GM19240 (cell line): ENCODE measurements around the gene KAZN.

Source experiments
- DNase-seq: peaks from one replicate; pipeline ENCODE4 v3.0.0; 2011; ENCODE audit warnings: low spot score; ENCODE audit not compliant: insufficient read length

KAZN gene

DNA sequence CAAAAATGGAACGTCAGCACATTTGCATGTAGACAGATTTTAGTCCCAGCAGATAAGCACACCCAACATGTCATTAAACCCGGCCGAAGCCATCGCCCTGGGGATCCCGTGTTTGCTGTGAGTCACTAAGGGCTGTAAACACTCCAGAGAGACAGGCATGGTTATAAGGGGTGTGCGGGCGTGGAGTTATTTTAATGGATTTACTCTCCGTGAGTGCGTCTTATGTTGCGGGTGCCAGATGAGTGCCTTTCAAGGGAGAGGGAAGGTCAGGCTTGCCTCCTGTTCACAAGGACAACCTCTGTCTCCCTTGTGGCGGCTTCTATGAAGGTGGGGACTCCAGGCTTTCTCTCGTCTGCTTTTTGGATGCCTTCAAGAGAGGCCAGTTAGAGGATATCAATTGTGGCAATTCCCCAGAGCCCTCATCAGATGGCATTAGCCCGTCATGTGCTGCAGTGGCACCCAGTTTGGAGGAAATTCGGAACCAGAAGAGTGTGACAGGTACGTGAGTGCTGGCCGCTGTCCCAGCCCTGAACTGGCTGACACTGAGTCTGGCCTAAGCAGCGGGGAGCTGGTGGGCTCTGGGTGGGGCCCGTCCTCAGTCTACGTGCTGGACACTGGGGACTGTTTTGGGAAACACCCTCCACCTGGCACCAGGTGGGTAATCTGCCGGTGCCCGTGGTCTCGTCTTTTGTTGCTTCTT lies 331.2 kb downstream of the KAZN start:
- no peak for DNase-seq

DNA sequence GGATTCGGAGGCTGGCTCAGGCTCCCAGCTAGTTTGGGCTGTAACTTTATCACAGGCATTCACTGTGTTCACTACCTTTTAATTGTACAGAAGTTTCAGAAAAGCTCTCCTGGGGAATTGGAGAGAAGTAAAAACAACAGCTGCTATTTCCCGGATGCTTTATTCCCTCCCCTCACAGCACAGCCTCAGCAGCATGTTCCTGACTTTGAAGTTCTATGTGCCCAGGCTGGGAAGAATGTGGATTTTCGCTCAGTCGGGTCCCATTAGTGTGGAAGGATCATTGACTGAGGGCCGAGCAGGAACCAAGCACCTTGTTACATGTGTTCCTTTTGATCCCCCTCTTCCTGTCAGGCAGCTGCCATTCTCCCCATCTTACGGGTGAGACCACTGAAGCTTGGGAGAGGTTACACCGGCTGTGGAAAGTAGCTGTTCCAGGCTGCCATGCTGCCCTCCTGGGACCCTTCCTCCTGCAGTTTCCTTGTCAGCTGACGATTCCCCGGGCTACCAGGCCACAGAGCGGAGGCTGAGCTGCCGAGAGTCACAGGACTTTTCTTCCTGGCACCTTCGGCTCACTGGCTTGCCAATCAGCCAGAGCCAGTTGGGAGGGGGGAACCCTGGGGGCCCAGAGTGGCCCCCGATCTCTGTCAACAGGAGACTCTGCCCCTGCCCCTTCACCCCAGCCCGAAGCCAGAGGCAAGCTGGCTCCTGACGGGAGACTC lies 331.9 kb downstream of the KAZN start:
- no peak for DNase-seq

DNA sequence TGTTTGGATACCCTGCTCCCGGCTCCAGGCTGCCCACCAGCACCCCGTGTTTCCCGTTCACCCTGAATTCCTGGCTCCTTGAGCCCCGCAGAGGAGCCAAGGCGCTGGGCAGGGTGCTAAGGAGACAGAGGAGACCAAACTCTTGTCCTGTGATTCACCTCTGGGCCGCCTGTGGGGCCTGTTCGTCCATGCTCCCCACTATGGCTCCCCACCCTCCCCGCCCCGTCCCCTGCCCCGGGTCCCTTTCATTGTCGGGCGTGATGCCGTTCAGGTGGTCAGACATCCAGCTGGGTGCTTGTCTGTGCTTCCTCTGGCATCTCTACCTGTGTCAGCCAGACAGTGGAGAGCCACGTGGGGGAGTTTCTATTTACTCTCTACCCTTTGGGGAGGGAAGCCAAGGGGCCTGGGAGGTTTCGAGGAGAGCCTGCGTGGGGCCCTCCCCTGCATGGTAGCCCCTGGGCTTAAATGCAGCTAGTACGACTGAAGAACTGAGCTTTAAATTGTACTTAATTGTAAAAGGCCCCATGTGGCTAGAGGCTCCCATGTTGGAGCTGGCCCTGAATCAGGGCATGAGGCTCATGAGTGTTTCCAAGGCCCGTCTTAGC lies 333.7 kb downstream of the KAZN start:
- DNase-seq: no peak

DNA sequence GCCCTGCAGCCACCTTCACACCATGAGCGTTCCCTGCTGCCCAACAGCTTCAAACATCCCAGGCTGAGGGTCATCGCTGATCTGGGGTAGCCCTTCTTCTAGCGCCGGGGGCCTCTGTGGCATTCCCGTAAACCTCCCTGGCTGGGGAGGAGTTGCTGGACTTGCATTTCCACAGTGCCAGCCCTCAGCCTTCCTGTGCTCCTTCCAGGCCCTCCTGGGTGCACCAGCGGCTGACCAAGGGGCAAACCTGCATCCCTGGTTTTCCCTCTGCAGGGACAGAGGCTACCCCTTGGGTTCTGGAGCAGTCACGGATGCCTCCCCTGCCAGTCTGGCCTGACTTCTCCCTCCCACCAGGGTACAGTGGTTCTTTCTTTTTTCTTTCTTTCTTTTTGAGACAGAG lies 336.4 kb downstream of the KAZN start:
- DNase-seq: no peak

DNA sequence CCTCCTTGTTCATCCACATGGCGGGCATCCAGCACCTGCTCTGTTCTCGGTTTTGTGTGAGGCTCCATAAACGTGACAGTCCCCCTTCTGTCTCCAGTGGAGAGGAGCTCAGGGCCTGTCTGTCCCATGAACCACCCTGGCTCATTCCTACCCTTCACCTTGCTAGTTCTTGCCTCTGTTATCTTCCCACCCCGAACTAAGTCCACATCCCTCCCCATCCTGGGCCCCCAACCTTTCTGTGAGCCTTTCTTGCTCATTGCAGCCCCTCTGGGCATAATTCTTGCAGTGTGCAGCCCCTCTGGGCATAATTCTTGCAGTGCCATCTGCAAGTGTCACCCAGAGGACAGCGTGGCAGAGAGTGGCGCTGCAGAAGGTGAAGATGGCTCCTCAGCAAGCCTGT lies 338.3 kb downstream of the KAZN start:
- no peak for DNase-seq

DNA sequence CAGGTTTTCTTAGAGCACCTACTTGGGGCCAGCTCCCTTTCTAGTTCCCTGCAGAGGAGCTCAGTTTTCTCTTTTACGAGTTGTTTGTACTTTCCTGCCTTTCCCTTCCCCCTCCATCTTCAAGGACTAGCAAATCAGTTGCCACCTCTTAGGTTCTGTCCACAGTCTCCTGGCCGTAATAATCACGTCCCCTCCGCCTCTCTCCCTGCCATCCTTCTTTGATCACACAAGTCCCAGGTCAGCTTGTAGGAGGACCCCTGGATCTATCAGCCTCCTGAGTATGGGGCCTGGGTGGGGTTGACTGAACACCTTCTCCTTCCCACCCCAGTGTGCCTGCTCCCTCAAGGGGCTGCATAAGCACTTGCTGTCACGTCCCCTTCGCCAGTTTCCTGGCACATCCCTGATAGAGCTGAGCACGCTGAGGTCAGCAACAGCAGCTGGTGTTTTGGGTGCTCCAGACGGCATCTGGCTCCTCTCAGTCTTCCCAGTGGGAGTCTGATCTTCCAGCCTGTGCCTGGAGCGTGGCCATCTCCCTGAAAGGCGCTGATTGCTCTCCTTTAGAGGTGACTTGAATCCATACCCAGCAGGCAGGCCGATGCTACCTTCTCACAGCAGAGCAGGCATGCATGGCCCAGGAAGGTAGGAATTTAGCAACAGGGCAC lies 338.9 kb downstream of the KAZN start:
- DNase-seq: no peak

DNA sequence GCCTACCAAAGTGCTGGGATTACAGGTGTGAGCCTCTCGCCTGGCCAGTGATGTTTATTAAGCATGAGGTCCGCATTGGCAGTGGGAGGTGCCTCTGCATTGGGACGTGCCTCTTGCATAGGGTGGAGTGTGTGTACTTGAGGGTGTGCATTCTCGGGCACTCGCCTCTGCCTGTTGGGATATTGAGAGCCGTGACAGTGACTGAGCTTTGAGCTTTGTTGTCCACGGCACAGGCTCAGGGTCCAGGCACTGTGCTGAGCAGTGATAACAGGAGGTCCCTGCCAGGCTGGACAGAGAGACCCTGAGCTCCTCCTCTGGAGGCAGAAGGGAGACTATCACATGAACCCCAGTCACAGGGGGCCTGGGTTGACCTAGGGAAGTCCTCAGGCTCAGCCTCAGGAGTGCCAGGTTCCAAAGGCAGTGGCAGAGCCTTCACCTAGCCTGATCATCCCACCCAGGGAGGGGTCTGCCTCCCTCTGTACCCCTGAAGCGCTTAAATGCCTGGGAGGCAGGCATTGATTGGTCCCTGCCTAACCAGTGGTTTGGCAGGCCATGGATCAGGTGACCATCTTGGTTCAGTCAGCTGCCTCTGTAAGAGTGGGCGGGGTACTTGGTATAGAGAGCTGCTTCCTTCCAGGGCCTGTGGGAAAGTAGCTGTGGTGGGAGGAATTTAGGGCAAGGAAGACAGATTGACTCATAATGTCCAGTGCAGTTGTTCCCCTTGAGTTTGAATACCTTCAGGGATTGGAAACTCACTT lies 341.2 kb downstream of the KAZN start:
- DNase-seq: no peak

DNA sequence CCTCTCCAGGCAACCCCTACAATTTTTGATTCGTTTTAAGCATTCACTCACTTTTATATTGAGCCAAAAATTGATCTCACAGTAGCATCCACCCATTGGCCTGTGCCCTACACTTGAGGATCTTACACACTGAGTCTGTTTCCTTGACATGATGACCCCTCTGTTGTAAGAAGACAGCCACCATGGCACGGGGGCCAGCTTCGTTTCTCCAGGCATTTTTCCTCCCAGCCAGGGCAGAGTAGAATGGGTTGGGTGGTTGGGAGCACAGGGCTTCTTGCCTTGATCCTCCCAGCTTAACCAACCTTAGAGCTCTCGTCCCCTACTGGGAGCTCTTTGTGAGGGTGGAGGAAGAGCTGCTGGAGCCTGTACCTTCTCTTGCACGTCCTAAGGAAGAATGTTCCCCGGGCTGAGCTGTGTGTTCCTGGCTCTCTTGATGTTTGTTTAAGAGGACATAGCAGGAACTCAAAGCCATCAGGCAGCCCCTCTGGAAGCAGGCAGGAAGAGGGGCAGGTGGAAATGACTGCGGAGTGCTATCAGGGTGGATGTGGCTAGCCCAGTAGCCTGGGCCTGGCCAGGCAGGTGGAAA lies 341.9 kb downstream of the KAZN start:
- DNase-seq: no peak

DNA sequence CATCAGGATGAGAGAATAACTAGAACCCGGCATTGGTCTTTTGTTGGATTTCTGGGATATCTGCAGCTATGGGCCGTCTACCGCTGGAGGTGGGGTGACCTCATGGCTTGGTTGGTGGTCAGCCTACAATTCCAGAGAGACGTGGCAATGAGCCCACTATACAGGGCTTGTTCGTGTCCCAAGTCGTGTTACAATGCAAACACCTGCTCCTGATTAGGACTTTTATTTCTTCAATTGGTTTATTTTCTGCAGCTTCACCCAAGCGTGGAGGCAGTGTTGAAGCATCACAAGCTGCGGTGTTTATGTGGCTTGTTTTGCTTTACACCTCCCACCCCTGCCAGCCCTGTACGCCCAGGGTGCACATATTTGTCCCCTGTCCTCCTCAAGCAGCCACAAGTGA lies 343.4 kb downstream of the KAZN start:
- no peak for DNase-seq

DNA sequence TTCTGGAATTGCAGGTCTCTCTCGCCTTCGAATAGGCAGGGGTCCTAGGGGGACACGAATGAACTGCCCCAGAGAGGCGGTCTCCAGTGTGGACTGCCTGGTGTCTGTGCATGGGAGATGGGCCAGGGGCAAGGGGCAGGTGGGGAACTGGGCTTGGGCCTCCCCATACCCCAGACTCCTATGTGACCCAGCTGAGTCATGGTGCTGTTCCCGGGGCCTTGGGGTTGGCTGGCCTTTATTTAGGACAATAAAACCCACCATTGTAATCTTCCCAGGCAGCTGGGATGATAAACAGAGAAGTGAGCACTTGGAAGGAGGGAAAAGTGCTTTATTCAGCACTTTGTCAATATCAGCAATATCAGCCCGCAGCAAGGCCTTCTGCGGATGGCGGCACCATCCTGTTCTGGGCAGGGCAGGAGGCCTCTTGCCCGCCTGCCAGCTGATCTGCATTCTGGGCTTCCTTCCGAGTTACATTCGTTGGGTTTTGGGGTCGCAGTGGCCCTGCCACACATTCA lies 346.0 kb downstream of the KAZN start:
- DNase-seq: no peak

DNA sequence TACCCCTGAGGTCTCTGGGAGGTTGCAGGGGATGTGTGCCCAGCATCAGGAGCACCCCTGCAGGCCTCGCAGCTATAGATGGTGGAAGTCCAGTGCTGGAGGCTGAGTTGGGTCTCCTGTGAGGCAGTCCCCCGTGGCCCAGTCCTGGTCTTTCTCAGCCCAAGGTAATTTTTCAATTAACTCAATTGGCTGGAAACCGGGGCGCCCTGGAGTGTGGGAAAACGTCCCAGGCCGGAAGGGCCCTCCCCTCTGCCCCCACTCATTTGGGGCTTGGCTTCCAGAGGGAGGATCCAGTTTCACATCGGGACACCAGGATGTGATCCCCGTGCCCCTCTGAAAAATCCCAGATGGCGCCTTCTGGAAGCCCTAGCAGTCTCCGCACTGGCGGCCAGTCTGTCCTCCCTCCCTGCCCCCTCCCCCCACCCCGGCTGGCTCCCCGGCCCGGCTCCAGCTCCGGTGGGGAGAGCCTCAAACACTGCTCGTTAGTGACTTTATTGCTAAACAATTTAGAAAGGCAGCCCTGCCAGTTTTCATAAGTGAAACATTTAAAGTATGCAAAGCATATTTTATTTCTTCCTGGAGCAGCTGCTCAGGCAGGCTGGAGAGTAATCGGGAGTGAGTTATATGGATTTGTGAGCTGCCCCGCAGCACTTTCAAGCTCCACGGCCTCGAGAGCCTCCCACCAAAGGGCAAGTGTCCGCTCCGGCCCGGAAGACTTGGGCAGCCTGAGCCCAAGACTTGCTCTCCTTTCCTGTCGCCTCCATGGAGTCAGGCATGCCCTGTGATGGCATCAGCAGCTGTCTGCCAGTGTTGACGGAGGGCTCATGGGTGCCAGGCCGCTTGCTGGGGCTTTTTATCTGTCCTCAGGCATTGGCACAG lies 346.9 kb downstream of the KAZN start:
- no peak for DNase-seq

DNA sequence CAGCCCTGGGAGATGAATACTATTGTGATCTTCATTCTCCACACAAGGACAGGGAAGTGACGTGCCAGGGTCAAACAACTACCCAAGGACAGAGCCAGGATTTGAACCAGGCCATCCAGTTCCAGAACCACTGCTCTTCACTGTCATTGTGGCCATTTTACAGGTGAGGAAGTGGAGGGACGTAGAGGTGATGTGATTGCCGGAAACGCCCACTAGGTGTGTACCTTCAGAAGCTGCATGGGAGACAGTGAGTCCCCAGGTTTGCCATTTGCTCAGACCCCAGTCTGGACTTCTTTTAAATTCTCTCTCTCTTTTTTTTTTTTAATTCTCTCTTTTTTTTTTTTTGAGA lies 347.5 kb downstream of the KAZN start:
- no peak for DNase-seq

DNA sequence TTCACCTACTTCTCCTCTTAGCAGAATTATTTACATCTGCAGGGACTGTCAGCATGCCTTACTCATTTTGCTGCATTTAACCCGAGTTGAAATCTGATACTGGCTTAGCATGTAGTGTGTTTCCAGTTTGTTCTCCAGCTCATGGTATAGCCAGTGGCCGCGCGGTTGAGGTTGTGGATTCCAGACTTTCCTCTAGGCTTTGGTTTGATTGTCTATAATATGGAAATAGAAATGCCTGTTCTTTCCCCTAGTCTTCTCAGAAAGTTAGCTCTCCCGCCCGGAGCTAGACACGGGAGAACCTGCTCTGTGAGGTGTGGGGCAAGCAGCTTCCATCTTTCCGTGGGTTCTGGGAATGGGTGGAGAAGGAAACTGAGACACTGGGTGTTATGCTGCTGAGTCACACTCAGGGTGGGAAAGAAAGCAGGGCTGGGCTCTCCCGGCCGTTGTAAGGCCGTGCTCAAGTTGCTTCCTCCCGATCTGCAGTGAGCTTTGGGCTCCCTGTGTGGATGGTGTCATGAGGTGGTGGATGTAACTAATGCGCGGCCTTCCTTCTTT lies 348.3 kb downstream of the KAZN start:
- DNase-seq: no peak

DNA sequence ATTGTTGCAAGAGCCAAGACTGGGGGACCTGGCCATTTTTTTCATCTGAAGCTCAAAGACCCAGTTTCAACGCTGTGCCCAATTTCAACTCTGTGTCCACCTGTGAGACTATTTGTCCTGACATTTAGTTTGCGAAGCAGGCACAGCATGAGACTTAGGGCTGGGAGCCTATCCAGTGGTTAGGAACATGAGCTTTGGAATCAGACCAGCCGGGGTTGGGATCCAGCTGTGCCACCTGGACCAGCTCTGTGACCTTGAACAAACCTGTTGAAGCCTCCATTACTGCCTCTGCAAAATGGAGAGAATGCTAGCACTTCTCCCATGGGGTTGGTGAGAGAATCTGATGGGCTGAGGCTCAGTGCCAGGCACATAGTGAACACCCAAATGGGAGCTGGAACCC lies 348.9 kb downstream of the KAZN start:
- DNase-seq: no peak

DNA sequence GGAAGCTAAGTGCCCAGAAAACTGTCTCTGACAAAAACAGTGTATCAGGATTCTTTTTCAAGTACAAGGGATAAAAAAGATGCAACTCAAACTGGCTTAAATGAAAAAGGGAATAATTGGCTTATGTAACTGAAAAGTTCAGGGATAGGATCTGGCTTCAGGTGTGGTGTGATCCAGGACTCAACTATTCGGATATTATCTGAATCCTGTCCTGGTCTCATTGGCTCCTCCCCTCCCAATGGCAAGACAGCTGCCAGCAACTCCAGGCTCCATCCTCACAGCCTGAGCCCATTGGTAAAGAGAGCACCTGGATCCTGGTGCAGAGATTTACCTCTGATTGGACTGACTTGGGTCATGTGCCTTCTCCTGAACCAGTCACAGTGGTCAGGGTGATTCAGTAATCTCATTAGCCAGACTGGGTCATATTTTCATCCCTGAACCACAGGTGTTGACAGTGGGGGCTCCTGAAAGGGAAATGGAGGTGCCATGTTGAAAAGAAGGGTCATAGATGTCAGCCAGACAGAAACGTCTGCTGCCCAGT lies 349.7 kb downstream of the KAZN start:
- no peak for DNase-seq

DNA sequence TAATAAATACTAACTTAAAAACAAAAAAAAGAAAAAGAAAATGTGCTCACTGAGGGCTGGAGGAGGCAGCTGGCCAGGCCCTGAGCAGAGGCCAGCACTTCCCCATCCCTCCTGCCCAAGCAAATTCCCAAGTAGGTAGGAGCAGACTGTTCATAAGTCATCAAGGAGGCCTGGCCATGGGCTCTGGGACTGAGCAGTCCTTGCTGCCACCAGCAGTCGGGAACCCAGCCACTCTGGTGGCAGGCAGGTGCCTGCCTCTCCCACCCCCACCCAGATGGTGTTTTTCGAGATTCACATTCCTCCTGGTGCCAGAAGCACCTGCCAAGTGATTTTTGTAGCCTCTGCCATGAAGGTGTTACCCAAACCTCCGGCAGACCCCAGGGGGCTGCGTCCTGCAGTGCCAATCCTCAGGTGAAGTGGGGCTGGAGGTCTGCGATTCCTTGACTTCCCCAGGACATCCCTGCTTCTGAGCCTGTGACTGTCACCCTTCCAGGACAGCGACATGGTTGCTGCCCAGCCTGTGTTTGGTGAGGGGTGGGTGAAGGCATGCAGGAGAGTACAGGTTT lies 350.9 kb downstream of the KAZN start:
- no peak for DNase-seq

DNA sequence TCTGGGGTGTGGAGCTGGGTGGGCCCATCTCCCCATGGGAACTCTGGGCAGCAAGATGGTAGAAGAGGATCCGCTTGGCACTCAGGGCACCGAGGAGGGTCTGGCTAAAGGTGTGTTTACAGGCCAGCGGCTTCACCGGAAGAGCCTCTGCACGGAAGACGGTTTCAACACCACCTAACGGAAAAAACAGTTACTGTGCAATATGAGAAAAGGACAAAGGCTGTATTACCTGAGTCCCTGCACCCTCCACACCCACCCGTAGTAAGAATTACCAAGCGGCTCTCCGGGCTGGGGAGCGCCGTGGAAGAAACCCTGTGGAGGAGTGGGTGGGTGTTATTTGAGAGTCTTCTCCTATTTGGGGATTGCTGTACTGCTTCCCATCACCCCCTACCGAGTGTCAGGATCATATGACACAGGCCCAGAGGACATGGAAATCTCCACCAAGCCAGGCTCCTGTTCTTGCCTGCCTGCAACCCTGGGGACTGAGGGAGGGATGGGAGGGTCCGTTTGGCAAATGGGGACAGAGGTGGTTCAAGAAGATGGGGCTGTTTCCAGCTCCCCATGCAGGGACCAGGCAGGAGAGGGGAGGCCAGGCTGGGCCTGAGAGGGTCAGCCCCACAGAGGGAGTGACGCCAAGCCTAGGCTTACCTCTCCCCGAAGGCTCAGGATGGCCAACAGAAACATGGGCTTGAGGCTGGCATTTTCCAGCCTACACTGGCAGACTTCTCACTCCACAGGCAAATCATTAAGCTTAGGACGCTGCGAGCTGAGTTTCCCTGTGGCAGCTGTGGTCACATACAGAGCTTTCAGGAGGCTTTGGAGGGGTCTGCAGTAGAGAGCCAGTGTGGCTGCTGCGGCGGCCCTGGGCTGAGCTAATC lies 351.6 kb downstream of the KAZN start:
- no peak for DNase-seq

DNA sequence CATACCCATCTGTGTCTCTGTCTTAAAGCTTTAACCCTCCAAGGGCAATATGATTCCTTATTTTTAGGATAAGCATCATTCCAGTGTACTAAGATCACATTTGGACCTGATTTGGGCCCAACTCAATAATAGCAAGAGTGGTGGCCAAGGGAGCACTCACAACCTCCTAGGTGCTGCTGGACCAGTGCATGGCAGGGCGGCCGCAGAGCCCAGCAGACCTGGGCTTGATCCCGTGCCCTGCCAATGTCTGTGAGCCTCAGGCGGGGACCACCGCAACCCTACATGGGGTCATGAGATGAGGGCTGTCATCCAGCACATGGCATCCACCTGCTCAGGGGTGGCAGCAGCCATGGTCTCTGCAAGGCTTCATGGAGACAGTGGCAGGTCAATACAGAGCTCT lies 353.3 kb downstream of the KAZN start:
- DNase-seq: no peak
